ENCODE data around the gene KLHL29. TPM values are rescaled to one million over a fixed set of nuclear protein-coding genes. Genes with fewer than 3 reads are reported as not detected.

Gene KLHL29
- total and polyA plus RNA-seq, 4 experiments from 2014 or later: 0.24 to 2.4 (median 1.9) TPM; not detected in 1

- Mint-ChIP-seq H3K9me3 (no peaks in the 10 kb centered on the region), H3K4me3 (no peak overlapping the region), H3K4me1 (no peaks in the 10 kb centered on the region), H3K36me3 (no peaks in the 10 kb centered on the region), H3K27me3 (no peaks in the 10 kb centered on the region), H3K27ac (no peak overlapping the region)
- Histone ChIP-seq H3K27me3 (ENCODE audit: insufficient read depth, low read length) (no peaks in the 10 kb centered on the region), H3K4me1 (ENCODE audit: insufficient read depth, low read length) (no peaks in the 10 kb centered on the region), H3K36me3 (ENCODE audit: insufficient read depth, low read length) (no peaks in the 10 kb centered on the region), H3K9me3 (ENCODE audit: control insufficient read depth in 1 of 2, low read length in 2 of 2) (no peaks in the 10 kb centered on the region), H3K4me3 (ENCODE audit: low read length in 2 of 2) (no peak overlapping the region), H3K27ac (ENCODE audit: low read depth, low read length) (no peak overlapping the region)
- no peak for DNase-seq
- POLR2A ChIA-PET (ENCODE audit: partially characterized antibody): no interaction called here
- intact Hi-C loops (cut with micrococcal nuclease): no loop called here
- CTCF ChIA-PET (ENCODE audit: partially characterized antibody): no interaction called here
Observed at GRCh38 chr2:23633966-23634365, 249.0 kb downstream of the KLHL29 start.

GRCh38 chr2:23635442-23636340 is 250.7 kb downstream of the KLHL29 start:
- ChIA-PET POLR2A (ENCODE audit: partially characterized antibody) (no interaction called here), CTCF (ENCODE audit: partially characterized antibody) (no interaction called here)
- Mint-ChIP-seq H3K4me3 (no peak overlapping the region), H3K27me3 (no peaks in the 10 kb centered on the region), H3K27ac (no peak overlapping the region), H3K36me3 (no peaks in the 10 kb centered on the region), H3K4me1 (no peaks in the 10 kb centered on the region), H3K9me3 (no peaks in the 10 kb centered on the region)
- H3K4me1 ChIP-seq (ENCODE audit: insufficient read depth, low read length): no peaks in the 10 kb centered on the region
- no peaks in the 10 kb centered on the region for H3K9me3 ChIP-seq (ENCODE audit: control insufficient read depth in 1 of 2, low read length in 2 of 2)
- H3K36me3 ChIP-seq (ENCODE audit: insufficient read depth, low read length): no peaks in the 10 kb centered on the region
- DNase-seq: no peak
- intact Hi-C loops (cut with micrococcal nuclease): no loop called here
- H3K27me3 ChIP-seq (ENCODE audit: insufficient read depth, low read length): no peaks in the 10 kb centered on the region
- no peak overlapping the region for H3K27ac ChIP-seq (ENCODE audit: low read depth, low read length)
- H3K4me3 ChIP-seq (ENCODE audit: low read length in 2 of 2): no peak overlapping the region

GRCh38 chr2:23636426-23636825 is 251.4 kb downstream of the KLHL29 start:
- DNase-seq: no peak
- Histone ChIP-seq H3K4me3 (ENCODE audit: low read length in 2 of 2) (no peak overlapping the region), H3K27me3 (ENCODE audit: insufficient read depth, low read length) (no peaks in the 10 kb centered on the region), H3K4me1 (ENCODE audit: insufficient read depth, low read length) (no peaks in the 10 kb centered on the region), H3K9me3 (ENCODE audit: control insufficient read depth in 1 of 2, low read length in 2 of 2) (no peaks in the 10 kb centered on the region), H3K36me3 (ENCODE audit: insufficient read depth, low read length) (no peaks in the 10 kb centered on the region), H3K27ac (ENCODE audit: low read depth, low read length) (no peak overlapping the region)
- intact Hi-C loops (cut with micrococcal nuclease): no loop called here
- no peaks in the 10 kb centered on the region for H3K36me3 Mint-ChIP-seq
- ChIA-PET POLR2A (ENCODE audit: partially characterized antibody) (no interaction called here), CTCF (ENCODE audit: partially characterized antibody) (no interaction called here)
- no peak overlapping the region for H3K4me3 Mint-ChIP-seq
- no peaks in the 10 kb centered on the region for H3K4me1 Mint-ChIP-seq
- H3K9me3 Mint-ChIP-seq: peaks cover 0 to 2% (median 0%) of the 10 kb centered on the region in 8 donors
- no peaks in the 10 kb centered on the region for H3K27me3 Mint-ChIP-seq
- no peak overlapping the region for H3K27ac Mint-ChIP-seq

GRCh38 chr2:23637011-23637778 is 252.2 kb downstream of the KLHL29 start:
- no peaks in the 10 kb centered on the region for H3K27me3 ChIP-seq (ENCODE audit: insufficient read depth, low read length)
- H3K9me3 ChIP-seq (ENCODE audit: control insufficient read depth in 1 of 2, low read length in 2 of 2): no peaks in the 10 kb centered on the region
- Mint-ChIP-seq H3K27me3 (no peaks in the 10 kb centered on the region), H3K4me3 (no peak overlapping the region), H3K4me1 (no peaks in the 10 kb centered on the region), H3K9me3 (peaks cover 0 to 2% (median 0%) of the 10 kb centered on the region in 8 donors), H3K36me3 (no peaks in the 10 kb centered on the region), H3K27ac (no peak overlapping the region)
- H3K27ac ChIP-seq (ENCODE audit: low read depth, low read length): no peak overlapping the region
- no peaks in the 10 kb centered on the region for H3K4me1 ChIP-seq (ENCODE audit: insufficient read depth, low read length)
- POLR2A ChIA-PET (ENCODE audit: partially characterized antibody): no interaction called here
- no peak overlapping the region for H3K4me3 ChIP-seq (ENCODE audit: low read length in 2 of 2)
- no peaks in the 10 kb centered on the region for H3K36me3 ChIP-seq (ENCODE audit: insufficient read depth, low read length)
- intact Hi-C loops (cut with micrococcal nuclease): no loop called here
- no peak for DNase-seq
- CTCF ChIA-PET (ENCODE audit: partially characterized antibody): no interaction called here

GRCh38 chr2:23639406-23639982 is 254.5 kb downstream of the KLHL29 start:
- DNase-seq: no peak
- ChIA-PET POLR2A (ENCODE audit: partially characterized antibody) (no interaction called here), CTCF (ENCODE audit: partially characterized antibody) (no interaction called here)
- no peak overlapping the region for H3K4me3 Mint-ChIP-seq
- H3K27me3 Mint-ChIP-seq: no peaks in the 10 kb centered on the region
- peaks cover 0 to 3% (median 0%) of the 10 kb centered on the region in 8 donors for H3K9me3 Mint-ChIP-seq
- no peaks in the 10 kb centered on the region for H3K36me3 ChIP-seq (ENCODE audit: insufficient read depth, low read length)
- no peaks in the 10 kb centered on the region for H3K4me1 ChIP-seq (ENCODE audit: insufficient read depth, low read length)
- no peak overlapping the region for H3K27ac Mint-ChIP-seq
- H3K36me3 Mint-ChIP-seq: peaks cover 0 to 4% of the 10 kb centered on the region in 2 donors
- no peaks in the 10 kb centered on the region for H3K27me3 ChIP-seq (ENCODE audit: insufficient read depth, low read length)
- no peaks in the 10 kb centered on the region for H3K4me1 Mint-ChIP-seq
- H3K27ac ChIP-seq (ENCODE audit: low read depth, low read length): no peak overlapping the region
- intact Hi-C loops (cut with micrococcal nuclease): no loop called here
- H3K4me3 ChIP-seq (ENCODE audit: low read length in 2 of 2): no peak overlapping the region
- H3K9me3 ChIP-seq (ENCODE audit: control insufficient read depth in 1 of 2, low read length in 2 of 2): no peaks in the 10 kb centered on the region

- H3K27me3 Mint-ChIP-seq: no peaks in the 10 kb centered on the region
- peaks cover 0 to 3% (median 0%) of the 10 kb centered on the region in 8 donors for H3K9me3 Mint-ChIP-seq
- no peak overlapping the region for H3K4me3 ChIP-seq (ENCODE audit: low read length in 2 of 2)
- no peaks in the 10 kb centered on the region for H3K36me3 ChIP-seq (ENCODE audit: insufficient read depth, low read length)
- H3K4me3 Mint-ChIP-seq: no peak overlapping the region
- no peaks in the 10 kb centered on the region for H3K4me1 Mint-ChIP-seq
- H3K27me3 ChIP-seq (ENCODE audit: insufficient read depth, low read length): no peaks in the 10 kb centered on the region
- H3K4me1 ChIP-seq (ENCODE audit: insufficient read depth, low read length): no peaks in the 10 kb centered on the region
- no peak for DNase-seq
- intact Hi-C loops (cut with micrococcal nuclease): no loop called here
- H3K9me3 ChIP-seq (ENCODE audit: control insufficient read depth in 1 of 2, low read length in 2 of 2): no peaks in the 10 kb centered on the region
- H3K27ac ChIP-seq (ENCODE audit: low read depth, low read length): no peak overlapping the region
- CTCF ChIA-PET (ENCODE audit: partially characterized antibody): no interaction called here
- H3K27ac Mint-ChIP-seq: no peak overlapping the region
- H3K36me3 Mint-ChIP-seq: peaks cover 0 to 4% of the 10 kb centered on the region in 2 donors
- POLR2A ChIA-PET (ENCODE audit: partially characterized antibody): no interaction called here
Observed at GRCh38 chr2:23640711-23641110, 255.7 kb downstream of the KLHL29 start.

GRCh38 chr2:23642516-23642915 is 257.5 kb downstream of the KLHL29 start:
- ChIA-PET POLR2A (ENCODE audit: partially characterized antibody) (no interaction called here), CTCF (ENCODE audit: partially characterized antibody) (no interaction called here)
- Histone ChIP-seq H3K27me3 (ENCODE audit: insufficient read depth, low read length) (no peaks in the 10 kb centered on the region), H3K27ac (ENCODE audit: low read depth, low read length) (no peak overlapping the region), H3K4me3 (ENCODE audit: low read length in 2 of 2) (no peak overlapping the region), H3K9me3 (ENCODE audit: control insufficient read depth in 1 of 2, low read length in 2 of 2) (no peaks in the 10 kb centered on the region), H3K4me1 (ENCODE audit: insufficient read depth, low read length) (no peaks in the 10 kb centered on the region), H3K36me3 (ENCODE audit: insufficient read depth, low read length) (no peaks in the 10 kb centered on the region)
- Mint-ChIP-seq H3K4me1 (no peaks in the 10 kb centered on the region), H3K27ac (no peak overlapping the region), H3K9me3 (peaks cover 0 to 3% (median 0%) of the 10 kb centered on the region in 8 donors), H3K4me3 (no peak overlapping the region), H3K36me3 (peaks cover 0 to 4% of the 10 kb centered on the region in 2 donors), H3K27me3 (no peaks in the 10 kb centered on the region)
- intact Hi-C loops (cut with micrococcal nuclease): no loop called here
- no peak for DNase-seq

All from CD4-positive, alpha-beta memory T cell (primary cell).